GM19455 (cell line): ENCODE results near the gene ASCL5.

Experiments used
- ATAC-seq: cut with Tn5 transposase; IDR thresholded peaks from one replicate; pipeline ENCODE4 v1.9.1; 2021; ENCODE audit not compliant: unreplicated experiment

The ASCL5 gene

GRCh38 chr1:201111156-201111555 lies 15.8 kb downstream of the ASCL5 start:
- ATAC-seq, result no peak

- no peak for ATAC-seq
Measured at GRCh38 chr1:201110616-201111015, 16.4 kb downstream of the ASCL5 start.

- no peak for ATAC-seq
Measured at GRCh38 chr1:201110138-201110537, 16.8 kb downstream of the ASCL5 start.

GRCh38 chr1:201109651-201110050 lies 17.3 kb downstream of the ASCL5 start:
- ATAC-seq, result no peak

- no peak for ATAC-seq
Measured at GRCh38 chr1:201108614-201109013, 18.4 kb downstream of the ASCL5 start.

GRCh38 chr1:201105688-201106087 lies 21.3 kb downstream of the ASCL5 start:
- ATAC-seq, result no peak

GRCh38 chr1:201104141-201104540 lies 22.8 kb downstream of the ASCL5 start:
- ATAC-seq, result no peak

GRCh38 chr1:201103666-201104065 lies 23.3 kb downstream of the ASCL5 start:
- ATAC-seq, result no peak

- ATAC-seq, result no peak
Measured at GRCh38 chr1:201100169-201100930, 26.6 kb downstream of the ASCL5 start.

- ATAC-seq, result no peak
Measured at GRCh38 chr1:201098992-201099677, 27.8 kb downstream of the ASCL5 start.

GRCh38 chr1:201096977-201097856 lies 29.8 kb downstream of the ASCL5 start:
- ATAC-seq, result no peak

GRCh38 chr1:201096041-201096461 lies 30.9 kb downstream of the ASCL5 start:
- ATAC-seq, result no peak

GRCh38 chr1:201095581-201095980 lies 31.4 kb downstream of the ASCL5 start:
- ATAC-seq, result no peak

GRCh38 chr1:201094832-201095231 lies 32.2 kb downstream of the ASCL5 start:
- ATAC-seq, result no peak

- no peak for ATAC-seq
Measured at GRCh38 chr1:201093962-201094361, 33.0 kb downstream of the ASCL5 start.

GRCh38 chr1:201093561-201093960 lies 33.4 kb downstream of the ASCL5 start:
- ATAC-seq, result no peak

GRCh38 chr1:201092738-201093137 lies 34.2 kb downstream of the ASCL5 start:
- no peak for ATAC-seq

GRCh38 chr1:201091256-201091655 lies 35.7 kb downstream of the ASCL5 start:
- no peak for ATAC-seq

- no peak for ATAC-seq
Measured at GRCh38 chr1:201090541-201090940, 36.4 kb downstream of the ASCL5 start.

GRCh38 chr1:201089596-201089995 lies 37.4 kb downstream of the ASCL5 start:
- no peak for ATAC-seq

- no peak for ATAC-seq
Measured at GRCh38 chr1:201088901-201089525, 38.0 kb downstream of the ASCL5 start.
